OCI-LY3 (cell line): ENCODE data around the gene CCDC6.

Experiments
- EZH2phosphoT487 ChIP-seq: fragments of 200-600 bp; shearing (Covaris generic); IDR thresholded peaks from 2 replicates; pipeline ENCODE4 v1.6.1; 2018; ENCODE audit warnings: antibody characterized with exemption, mixed run types, low read depth
- TF ChIP-seq, protein P1 (sequence below): fragments of 200-600, 300-600 bp; sonication (generic); IDR thresholded peaks from 2 replicates; pipeline ENCODE4 v1.5.1; 2014; ENCODE audit warnings: antibody characterized with exemption, low read length, low read depth

DNA sequence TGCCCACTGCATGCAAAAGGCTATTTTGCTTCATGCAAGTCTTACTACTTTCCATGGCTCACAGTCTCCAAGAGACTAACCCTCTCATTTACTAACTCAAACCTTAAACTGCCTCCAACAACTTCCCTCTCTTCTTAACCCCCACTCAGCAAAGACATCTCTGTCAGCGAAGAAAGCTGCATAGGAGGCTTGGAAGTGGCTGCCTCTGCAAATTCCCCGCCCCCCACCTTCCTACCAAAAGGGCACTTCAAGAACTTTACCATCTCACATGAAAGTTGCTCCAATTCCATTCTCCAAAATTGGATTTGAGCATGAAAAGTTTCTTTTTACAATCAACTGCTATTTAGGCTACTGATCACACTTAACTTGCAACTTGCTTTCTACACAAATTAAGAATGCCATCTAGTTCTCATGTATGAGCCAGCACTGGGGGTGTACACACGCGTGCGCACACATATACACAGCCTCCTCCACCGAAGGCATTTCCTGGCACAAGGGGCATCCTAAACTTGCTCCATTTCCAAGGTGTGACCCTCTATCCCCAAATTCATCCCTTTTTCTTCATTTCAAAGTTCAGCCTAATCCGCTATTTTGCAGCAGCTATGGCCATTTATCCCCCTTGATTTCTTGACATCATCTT lies 1.8 kb downstream of the CCDC6 start:
- TF ChIP-seq, protein P1, sequence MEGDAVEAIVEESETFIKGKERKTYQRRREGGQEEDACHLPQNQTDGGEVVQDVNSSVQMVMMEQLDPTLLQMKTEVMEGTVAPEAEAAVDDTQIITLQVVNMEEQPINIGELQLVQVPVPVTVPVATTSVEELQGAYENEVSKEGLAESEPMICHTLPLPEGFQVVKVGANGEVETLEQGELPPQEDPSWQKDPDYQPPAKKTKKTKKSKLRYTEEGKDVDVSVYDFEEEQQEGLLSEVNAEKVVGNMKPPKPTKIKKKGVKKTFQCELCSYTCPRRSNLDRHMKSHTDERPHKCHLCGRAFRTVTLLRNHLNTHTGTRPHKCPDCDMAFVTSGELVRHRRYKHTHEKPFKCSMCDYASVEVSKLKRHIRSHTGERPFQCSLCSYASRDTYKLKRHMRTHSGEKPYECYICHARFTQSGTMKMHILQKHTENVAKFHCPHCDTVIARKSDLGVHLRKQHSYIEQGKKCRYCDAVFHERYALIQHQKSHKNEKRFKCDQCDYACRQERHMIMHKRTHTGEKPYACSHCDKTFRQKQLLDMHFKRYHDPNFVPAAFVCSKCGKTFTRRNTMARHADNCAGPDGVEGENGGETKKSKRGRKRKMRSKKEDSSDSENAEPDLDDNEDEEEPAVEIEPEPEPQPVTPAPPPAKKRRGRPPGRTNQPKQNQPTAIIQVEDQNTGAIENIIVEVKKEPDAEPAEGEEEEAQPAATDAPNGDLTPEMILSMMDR = no peak
- TF ChIP-seq EZH2phosphoT487 = no peak
